SK-N-SH (cell line): ENCODE data around the gene ENOX1. TPM values are rescaled to one million over a fixed set of nuclear protein-coding genes. Genes with fewer than 3 reads are reported as not detected.
A peak's percentile ranks its signal among the peaks of the same experiment; 100 is the strongest.

Source experiments
- CTCF ChIA-PET: fragments of 300-600, 350-600 bp; formaldehyde crosslinking; extraction: SDS; loops from one replicate; lab custom pipeline; 2021; lab: Yijun Ruan, JAX
- POLR2A ChIA-PET: fragments of 350-600 bp; sonication (Branson Sonifier 250); formaldehyde crosslinking; extraction: SDS; loops from one replicate; lab custom pipeline; 2020; ENCODE audit warnings: antibody characterized with exemption, inconsistent platforms; lab: Yijun Ruan, JAX
- DNase-seq: peaks from one replicate; pipeline ENCODE4 v3.0.0; 2012
- H2AFZ ChIP-seq: fragments of 200-600 bp; sonication (generic); 2 replicates; pipeline ENCODE4 v1.8.1; 2016; ENCODE audit warnings: antibody characterized with exemption, mild to moderate bottlenecking, low read depth
- H3F3A ChIP-seq: fragments of 200-600 bp; sonication (generic); replicated peaks from 2 replicates; pipeline ENCODE3; 2016; ENCODE audit warnings: antibody characterized with exemption, mild to moderate bottlenecking; ENCODE audit not compliant: insufficient read depth
- H3K27ac ChIP-seq, 2 experiments: fragments of 200-500 bp in 1 of 2; fragments of 200-600 bp in 1 of 2; sonication (Bioruptor generic) in 1 of 2; sonication (generic), shearing (Covaris generic) in 1 of 2; 2 replicates each; pipeline versions ENCODE4 v1.5.1 to v1.6.1; 2014 to 2016; ENCODE audit warnings: low read depth in 2 of 2, inconsistent platforms in 1 of 2, low read length in 1 of 2, mild to moderate bottlenecking in 1 of 2, mixed read lengths in 1 of 2
- H3K27me3 ChIP-seq: fragments of 200-600 bp; sonication (generic), shearing (Covaris generic); 2 replicates; pipeline ENCODE4 v1.6.1; 2016; ENCODE audit warnings: mixed run types; ENCODE audit not compliant: insufficient read depth
- H3K36me3 ChIP-seq, 2 experiments: fragments of 200-500 bp in 1 of 2; fragments of 200-600 bp in 1 of 2; sonication (Bioruptor generic) in 1 of 2; sonication (generic) in 1 of 2; replicated peaks in 1 of 2; 2 replicates each; pipeline versions ENCODE3 to v1.5.1; 2014 to 2016; ENCODE audit warnings: low read length in 1 of 2, mild to moderate bottlenecking in 1 of 2; ENCODE audit not compliant: insufficient read depth in 2 of 2, control insufficient read depth in 1 of 2
- H3K4me1 ChIP-seq, 2 experiments: fragments of 200-500 bp in 1 of 2; fragments of 200-600 bp in 1 of 2; sonication (Bioruptor generic) in 1 of 2; sonication (generic), shearing (Covaris generic) in 1 of 2; 2 replicates each; pipeline versions ENCODE4 v1.5.1 to v1.6.1; 2014 to 2016; ENCODE audit warnings: low read depth in 1 of 2, low read length in 1 of 2, mixed run types in 1 of 2; ENCODE audit not compliant: insufficient read depth in 2 of 2, control insufficient read depth in 1 of 2
- H3K4me2 ChIP-seq: fragments of 200-600 bp; sonication (generic), shearing (Covaris generic); 2 replicates; pipeline ENCODE4 v1.6.1; 2017; ENCODE audit warnings: mixed run types
- H3K4me3 ChIP-seq, 2 experiments: fragments of 200-500 bp in 1 of 2; fragments of 200-600 bp in 1 of 2; sonication (Bioruptor generic) in 1 of 2; sonication (generic), shearing (Covaris generic) in 1 of 2; 2 replicates each; pipeline versions ENCODE4 v1.5.1 to v1.8.1; 2014 to 2016; ENCODE audit warnings: low read depth in 2 of 2, inconsistent platforms in 1 of 2, low read length in 1 of 2, mild to moderate bottlenecking in 1 of 2, mixed read lengths in 1 of 2, moderate library complexity in 1 of 2
- H3K79me2 ChIP-seq: fragments of 200-600 bp; sonication (generic); 2 replicates; pipeline ENCODE4 v1.8.1; 2017; ENCODE audit warnings: mild to moderate bottlenecking; ENCODE audit not compliant: insufficient read depth
- H3K9ac ChIP-seq: fragments of 200-600 bp; sonication (generic); 2 replicates; pipeline ENCODE4 v1.6.1; 2017; ENCODE audit warnings: mixed run types
- H3K9me2 ChIP-seq: fragments of 200-600 bp; sonication (generic); 2 replicates; pipeline ENCODE4 v1.6.1; 2017; ENCODE audit warnings: mixed run types
- H3K9me3 ChIP-seq: fragments of 200-600 bp; sonication (generic); 2 replicates; pipeline ENCODE4 v1.6.1; 2017; ENCODE audit warnings: mixed run types, mild to moderate bottlenecking, moderate library complexity
- H4K20me1 ChIP-seq: fragments of 200-600 bp; sonication (generic); 2 replicates; pipeline ENCODE4 v1.6.1; 2017; ENCODE audit warnings: mild to moderate bottlenecking, mixed run types; ENCODE audit not compliant: insufficient read depth
- EP300 ChIP-seq, 2 experiments: IDR thresholded peaks; 2 replicates each; pipeline versions ENCODE4 v1.4.0 to v1.6.1; 2012; ENCODE audit warnings: borderline replicate concordance in 1 of 2, low read depth in 1 of 2, low read length in 1 of 2
- FOSL2 ChIP-seq: IDR thresholded peaks from 2 replicates; pipeline ENCODE4 v1.4.0; 2012; ENCODE audit warnings: low read depth, mild to moderate bottlenecking, moderate library complexity, borderline replicate concordance
- GATA2 ChIP-seq: sonication (generic); formaldehyde crosslinking; IDR thresholded peaks from 2 replicates; pipeline ENCODE4 v1.5.0; 2020; ENCODE audit warnings: mild to moderate bottlenecking, missing genetic modification reagents
- JUND ChIP-seq: IDR thresholded peaks from 2 replicates; pipeline ENCODE4 v1.4.0; 2012
- MEF2A ChIP-seq: IDR thresholded peaks from 2 replicates; pipeline ENCODE4 v1.4.0; 2012; ENCODE audit warnings: low read depth, borderline replicate concordance
- MXI1 ChIP-seq: IDR thresholded peaks from 2 replicates; pipeline ENCODE4 v1.6.1; 2012; ENCODE audit warnings: mild to moderate bottlenecking, low read depth, low read length, improper control_type of control experiment
- NFIC ChIP-seq: IDR thresholded peaks from 2 replicates; pipeline ENCODE4 v1.4.0; 2012; ENCODE audit warnings: borderline replicate concordance
- PBX3 ChIP-seq: IDR thresholded peaks from 2 replicates; pipeline ENCODE4; 2012
- RAD21 ChIP-seq: IDR thresholded peaks from 2 replicates; pipeline ENCODE4 v1.6.1; 2012; ENCODE audit warnings: mild to moderate bottlenecking, low read length
- RCOR1 ChIP-seq: fragments of 150-350 bp; IDR thresholded peaks from 2 replicates; pipeline ENCODE4 v1.6.1; 2017; ENCODE audit warnings: antibody characterized with exemption, low read length
- RXRA ChIP-seq: IDR thresholded peaks from 2 replicates; pipeline ENCODE4 v1.4.0; 2012; ENCODE audit warnings: low read depth, mild to moderate bottlenecking, borderline replicate concordance
- SIN3A ChIP-seq: IDR thresholded peaks from 2 replicates; pipeline ENCODE4 v1.6.1; 2012; ENCODE audit warnings: low read depth, mild to moderate bottlenecking, low read length, moderate library complexity, borderline replicate concordance
- SMC3 ChIP-seq: IDR thresholded peaks from 2 replicates; pipeline ENCODE4 v1.6.1; 2012; ENCODE audit warnings: low read depth, low read length, improper control_type of control experiment
- TCF12 ChIP-seq: IDR thresholded peaks from 2 replicates; pipeline ENCODE4 v1.4.0; 2012
- TEAD4 ChIP-seq: IDR thresholded peaks from 2 replicates; pipeline ENCODE4 v1.4.0; 2012; ENCODE audit warnings: mild to moderate bottlenecking, borderline replicate concordance; ENCODE audit not compliant: insufficient read depth
- WGBS: methylation state at CpG from one replicate; pipeline ENCODE4 v1.1.6; 2017; ENCODE audit warnings: low lambda C conversion rate; 5-methylcytosine and 5-hydroxymethylcytosine counted together
- polyA plus RNA-seq, 3 experiments: library from polyadenylated mRNA; depleted of rRNA; stranded (reverse); fragments of >200 nt; gene quantifications; 2 replicates each; pipeline ENCODE4 v1.2.3, GENCODE V29; 2012
- TF ChIP-seq, protein P1 (sequence below): IDR thresholded peaks from 2 replicates; pipeline ENCODE4 v1.4.0; 2012; ENCODE audit warnings: low read depth

Gene ENOX1
- polyA plus RNA-seq, 1 of the 3 experiments (the other 2 are of a cell fraction): 5.8 TPM

DNA sequence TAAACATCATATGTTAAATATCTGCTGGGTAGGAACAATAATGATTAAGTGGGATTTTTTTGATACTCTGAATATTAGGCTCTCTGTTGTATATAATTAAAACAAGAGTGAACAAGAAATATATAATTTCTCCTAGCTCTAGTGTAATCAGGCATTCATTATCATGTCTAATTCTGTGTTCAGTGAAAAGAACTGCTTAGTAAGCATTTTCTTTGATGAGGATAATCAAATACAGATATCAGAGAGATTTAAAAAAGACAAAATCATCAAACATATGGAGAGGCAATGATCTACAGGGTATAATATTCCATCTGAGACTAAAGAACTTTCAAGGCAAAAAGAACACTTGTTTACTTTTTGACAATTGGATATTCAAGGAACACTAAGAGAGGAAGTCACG lies 522.3 kb downstream of the ENOX1 start:
- H3K36me3 ChIP-seq: no peaks in the 10 kb centered on the region
- CTCF ChIA-PET: interaction anchor here (1.3 kb wide), 1 partner anchor 43 kb away, joined by 3 read pairs; no protein-coding TSS in a partner anchor
- H4K20me1 ChIP-seq: no peaks in the 10 kb centered on the region
- no peaks in the 10 kb centered on the region for H3K79me2 ChIP-seq
- 96% methylated on average over 1 of the region's 1 CpG for whole genome bisulfite sequencing
- H3K9me2 ChIP-seq: no peaks in the 10 kb centered on the region
- H3K9ac ChIP-seq: no peak overlapping the region
- no peak for DNase-seq
- TF ChIP-seq TCF12 (no peak), GATA2 (CRISPR knock-in tag) (no peak), SMC3 (no peak), FOSL2 (no peak), RCOR1 (no peak)
- TF ChIP-seq, protein P1, sequence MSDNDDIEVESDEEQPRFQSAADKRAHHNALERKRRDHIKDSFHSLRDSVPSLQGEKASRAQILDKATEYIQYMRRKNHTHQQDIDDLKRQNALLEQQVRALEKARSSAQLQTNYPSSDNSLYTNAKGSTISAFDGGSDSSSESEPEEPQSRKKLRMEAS: no peak
- no peaks in the 10 kb centered on the region for H3K9me3 ChIP-seq
- no peak overlapping the region for H3K27ac ChIP-seq
- H2AFZ ChIP-seq: no peak overlapping the region
- POLR2A ChIA-PET: no interaction called here
- H3K27me3 ChIP-seq: no peaks in the 10 kb centered on the region
- peaks cover 18% of the 10 kb centered on the region for H3F3A ChIP-seq
- no peak overlapping the region for H3K4me3 ChIP-seq
- peaks cover 0 to 10% of the 10 kb centered on the region in 2 experiments; a peak in 2 of 4 replicates for H3K4me1 ChIP-seq
- no peak overlapping the region for H3K4me2 ChIP-seq

GRCh38 chr13:43263047-43263446 lies 523.7 kb downstream of the ENOX1 start:
- Histone ChIP-seq H2AFZ (no peak overlapping the region), H3K9me3 (no peaks in the 10 kb centered on the region), H3K27ac (no peak overlapping the region), H3K27me3 (no peaks in the 10 kb centered on the region), H3K9me2 (no peaks in the 10 kb centered on the region), H3F3A (peaks cover 4% of the 10 kb centered on the region), H3K9ac (no peak overlapping the region), H3K4me1 (peaks cover 0 to 1% of the 10 kb centered on the region in 2 experiments; a peak in 2 of 4 replicates), H3K79me2 (no peaks in the 10 kb centered on the region), H3K4me2 (no peak overlapping the region), H4K20me1 (no peaks in the 10 kb centered on the region), H3K4me3 (no peak overlapping the region), H3K36me3 (no peaks in the 10 kb centered on the region)
- POLR2A ChIA-PET: no interaction called here
- TF ChIP-seq RAD21 (no peak), RXRA (no peak), MXI1 (no peak)
- no peak for DNase-seq
- 89% methylated on average over 2 of the region's 2 CpGs for WGBS
- CTCF ChIA-PET: no interaction called here

- Histone ChIP-seq H4K20me1 (no peaks in the 10 kb centered on the region), H3K27me3 (no peaks in the 10 kb centered on the region), H3K9me3 (no peaks in the 10 kb centered on the region), H3K79me2 (no peaks in the 10 kb centered on the region), H3K4me3 (no peak overlapping the region), H3K9ac (no peak overlapping the region), H3K4me1 (no peaks in the 10 kb centered on the region), H3K36me3 (no peaks in the 10 kb centered on the region), H3K27ac (peak overlapping the region in 1 of 2 experiments; percentile 44; a peak in 2 of 4 replicates), H3K9me2 (no peaks in the 10 kb centered on the region), H3F3A (no peaks in the 10 kb centered on the region), H2AFZ (no peak overlapping the region), H3K4me2 (no peak overlapping the region)
- WGBS: 58% methylated on average over 5 of the region's 5 CpGs
- POLR2A ChIA-PET: no interaction called here
- no peak for DNase-seq
- peak; percentile 46; the same call in 1 of the 2 replicates for TF ChIP-seq TEAD4
- TF ChIP-seq JUND: peak; percentile 57
- TF ChIP-seq PBX3: peak; percentile 72
- TF ChIP-seq NFIC: 0 out of 2 replicates have a peak, but pooled peaks have one; percentile 30
- TF ChIP-seq EP300 (IDR thresholded peaks at IDR 0.05; ENCODE audit: borderline replicate concordance in 1 of 2, low read depth in 1 of 2, low read length in 1 of 2): peak in 1 of 2 experiments; percentile 42; a peak in 1 of 4 replicates
- no peak for TF ChIP-seq MEF2A
- no peak for TF ChIP-seq SIN3A
- TF ChIP-seq TCF12: peak; percentile 75
- CTCF ChIA-PET: no interaction called here
These were observed 525.8 kb downstream of the ENOX1 start for GRCh38 chr13:43260999-43261398.
